GM12878 (cell line): ENCODE results near the gene OSBPL3. TPM values are rescaled to one million over a fixed set of nuclear protein-coding genes. Genes with fewer than 3 reads are reported as not detected.

Experiments used
- ATF3 ChIP-seq: IDR thresholded peaks from 2 replicates; pipeline ENCODE4 v1.6.1; 2011; ENCODE audit warnings: low read depth, mild to moderate bottlenecking, low read length, moderate library complexity, borderline replicate concordance; ENCODE audit errors: extremely low read depth
- BCL11A ChIP-seq: IDR thresholded peaks from 2 replicates; pipeline ENCODE4 v1.6.1; 2011; ENCODE audit warnings: low read depth, low read length
- BMI1 ChIP-seq: fragments of 450-650 bp; IDR thresholded peaks from 2 replicates; pipeline ENCODE4 v1.6.1; 2016; ENCODE audit warnings: mild to moderate bottlenecking, moderate library complexity, borderline replicate concordance
- CBX3 ChIP-seq: fragments of 200-600 bp; sonication (generic); IDR thresholded peaks from 2 replicates; pipeline ENCODE4 v1.6.1; 2016; ENCODE audit warnings: low read depth, borderline replicate concordance
- CEBPZ ChIP-seq: fragments of 150-350 bp; IDR thresholded peaks from 2 replicates; pipeline ENCODE4 v1.6.1; 2016; ENCODE audit warnings: low read depth, low read length
- CREB1 ChIP-seq: IDR thresholded peaks from 2 replicates; pipeline ENCODE4 v1.6.1; 2012; ENCODE audit warnings: low read depth, mild to moderate bottlenecking, inconsistent platforms
- CUX1 ChIP-seq: IDR thresholded peaks from 2 replicates; pipeline ENCODE4 v1.6.1; 2012; ENCODE audit warnings: improper control_type of control experiment, low read depth, low read length; ENCODE audit not compliant: insufficient replicate concordance
- EED ChIP-seq: sonication (generic); IDR thresholded peaks from 2 replicates; pipeline ENCODE4 v1.6.1; 2016; ENCODE audit warnings: antibody characterized with exemption, low read depth
- ELK1 ChIP-seq: IDR thresholded peaks from 2 replicates; pipeline ENCODE4 v1.6.1; 2012; ENCODE audit warnings: low read depth, low read length, improper control_type of control experiment
- EZH2 ChIP-seq: IDR thresholded peaks from 2 replicates; pipeline ENCODE4 v1.6.1; 2012; ENCODE audit warnings: low read depth, mild to moderate bottlenecking, control low read depth, inconsistent platforms, low read length, borderline replicate concordance; ENCODE audit not compliant: control insufficient read depth
- FOXM1 ChIP-seq: IDR thresholded peaks from 2 replicates; pipeline ENCODE4 v1.6.1; 2012; ENCODE audit warnings: low read depth, mild to moderate bottlenecking, inconsistent platforms, low read length, moderate library complexity
- GATAD2B ChIP-seq: fragments of 450-650 bp; conservative IDR thresholded peaks from 2 replicates; pipeline ENCODE4 v1.6.1; 2017; ENCODE audit warnings: low read depth, mild to moderate bottlenecking, moderate library complexity
- MTA3 ChIP-seq: IDR thresholded peaks from 2 replicates; pipeline ENCODE4 v1.6.1; 2012; ENCODE audit warnings: low read length, inconsistent platforms, borderline replicate concordance
- RAD21 ChIP-seq: IDR thresholded peaks from 2 replicates; pipeline ENCODE4 v1.6.1; 2011; ENCODE audit warnings: mild to moderate bottlenecking, low read depth, low read length, moderate library complexity; ENCODE audit not compliant: insufficient read depth
- RAD51 ChIP-seq: fragments of 450-650 bp; IDR thresholded peaks from 2 replicates; pipeline ENCODE4 v1.6.1; 2016; ENCODE audit warnings: moderate library complexity, mild to moderate bottlenecking, inconsistent platforms
- RB1 ChIP-seq: fragments of 450-650 bp; formaldehyde crosslinking; IDR thresholded peaks from 2 replicates; pipeline ENCODE4 v1.6.1; 2017; ENCODE audit warnings: mild to moderate bottlenecking, borderline replicate concordance
- RBBP5 ChIP-seq: fragments of 200-600 bp; sonication (generic); conservative IDR thresholded peaks from 2 replicates; pipeline ENCODE4 v1.6.1; 2016
- TCF3 ChIP-seq: IDR thresholded peaks from 2 replicates; pipeline ENCODE4 v1.6.1; 2012; ENCODE audit warnings: low read depth, mild to moderate bottlenecking, low read length, borderline replicate concordance; ENCODE audit not compliant: insufficient read depth
- USF2 ChIP-seq: IDR thresholded peaks from 2 replicates; pipeline ENCODE4 v1.6.1; 2011; ENCODE audit warnings: low read depth, low read length, improper control_type of control experiment, borderline replicate concordance
- polyA plus RNA-seq, 11 experiments: library from polyadenylated mRNA; depleted of rRNA in 4 of 11; unstranded in 6 of 11; stranded (reverse) in 5 of 11; fragments of >200 nt; fragmentation: Nextera tagmentation in 4 of 11; fragmentation: Illumina TruSeq in 1 of 11; extraction: Ambion mirVana in 4 of 11; extraction: Trizol in 1 of 11; gene quantifications; 1 replicate in 1 of 11; 2 replicates in 10 of 11; pipeline versions ENCODE4 v1.2.1 to v1.2.3, GENCODE V29; 2011 to 2016; ENCODE audit warnings: inconsistent platforms in 2 of 11, missing spikeins in 2 of 11, low read depth in 1 of 11
- total RNA-seq, 4 experiments: library from RNA; depleted of rRNA in 3 of 4; stranded (reverse); fragments of >200 nt in 3 of 4; fragmentation: Illumina TruSeq in 1 of 4; extraction: Trizol in 1 of 4; gene quantifications; 2 replicates each; pipeline versions ENCODE4 v1.2.1 to v1.2.3, GENCODE V29; 2013 to 2021

The OSBPL3 gene
- total and polyA plus RNA-seq, 10 of the 15 experiments (the other 5 are each of a cell fraction or from before 2014, with no cell fraction given): 6.1 to 46.6 (median 27.0) TPM

- TF ChIP-seq FOXM1 (peak; percentile 48; the same call in 1 of the 2 replicates), MTA3 (peak; percentile 29; the same call in 1 of the 2 replicates), CEBPZ (no peak), GATAD2B (0 out of 2 replicates have a peak, but pooled peaks have one; percentile 22), RAD21 (0 out of 2 replicates have a peak, but pooled peaks have one; percentile 7), ELK1 (no peak), EZH2 (no peak), EED (peak; percentile 94), RAD51 (no peak), RBBP5 (no peak), USF2 (no peak), RB1 (no peak), CBX3 (no peak), CREB1 (no peak), ATF3 (no peak), TCF3 (0 out of 2 replicates have a peak, but pooled peaks have one; percentile 16), CUX1 (no peak), BMI1 (no peak), BCL11A (no peak)
Observed at GRCh38 chr7:24907311-24907886, 72.6 kb downstream of the OSBPL3 start (continued).
